Liver (tissue), 9 donors: ENCODE results near the gene COL19A1. TPM values are rescaled to one million over a fixed set of nuclear protein-coding genes. Genes with fewer than 3 reads are reported as not detected.

Experiments used
- DNase-seq: peaks from one replicate; pipeline ENCODE4 v3.0.0-alpha.2; 2017; ENCODE audit warnings: low spot score
- H3K27ac ChIP-seq, 2 donors: one replicate each; pipeline ENCODE4 v1.7.0; 2013; ENCODE audit warnings: inconsistent platforms in 2 of 2, low read length in 2 of 2, control low read depth in 1 of 2, low read depth in 1 of 2, mild to moderate bottlenecking in 1 of 2
- H3K27me3 ChIP-seq, 4 donors: one replicate each; pipeline versions ENCODE4 v1.6.1 to v1.7.0; 2013; ENCODE audit warnings: low read length in 3 of 4, inconsistent platforms in 1 of 4, mild to moderate bottlenecking in 1 of 4, moderate library complexity in 1 of 4; ENCODE audit not compliant: control insufficient read depth in 4 of 4, insufficient read depth in 4 of 4
- H3K36me3 ChIP-seq, 4 donors: one replicate each; pipeline versions ENCODE4 v1.6.1 to v1.7.0; 2013; ENCODE audit warnings: low read length in 3 of 4, mild to moderate bottlenecking in 3 of 4, low read depth in 1 of 4, moderate library complexity in 1 of 4; ENCODE audit not compliant: control insufficient read depth in 4 of 4, insufficient read depth in 3 of 4
- H3K4me1 ChIP-seq, 4 donors: one replicate each; pipeline versions ENCODE4 v1.6.1 to v1.7.0; 2013; ENCODE audit warnings: low read length in 3 of 4, mild to moderate bottlenecking in 3 of 4, moderate library complexity in 1 of 4; ENCODE audit not compliant: control insufficient read depth in 4 of 4, insufficient read depth in 4 of 4
- H3K4me3 ChIP-seq, 3 donors: one replicate each; pipeline versions ENCODE4 v1.6.1 to v1.7.0; 2013; ENCODE audit warnings: low read length in 3 of 3, control low read depth in 1 of 3, low read depth in 1 of 3, mild to moderate bottlenecking in 1 of 3
- H3K9ac ChIP-seq, 2 donors: one replicate each; pipeline ENCODE4 v1.7.0; 2013; ENCODE audit warnings: low read length in 2 of 2, mild to moderate bottlenecking in 2 of 2, moderate library complexity in 2 of 2, control low read depth in 1 of 2, low read depth in 1 of 2
- H3K9me3 ChIP-seq, 4 donors: one replicate each; pipeline versions ENCODE4 v1.6.1 to v1.7.0; 2013; ENCODE audit warnings: low read length in 3 of 4; ENCODE audit not compliant: control insufficient read depth in 4 of 4
- ATF3 ChIP-seq: IDR thresholded peaks from 2 replicates; pipeline ENCODE4 v1.6.1; 2016; ENCODE audit warnings: antibody characterized with exemption
- CTCF ChIP-seq: fragments of 150-350 bp; IDR thresholded peaks from 2 replicates; pipeline ENCODE4 v1.5.1; 2017; ENCODE audit warnings: improper control_type of control experiment, low read depth, low read length; ENCODE audit not compliant: missing input control
- EGR1 ChIP-seq, 2 donors: IDR thresholded peaks; 2 replicates each; pipeline ENCODE4 v1.6.1; 2016 to 2018; ENCODE audit warnings: antibody characterized with exemption in 2 of 2, low read depth in 2 of 2
- FOXA1 ChIP-seq: IDR thresholded peaks from 2 replicates; pipeline ENCODE4 v1.6.1; 2016; ENCODE audit warnings: antibody characterized with exemption
- FOXA2 ChIP-seq: IDR thresholded peaks from 2 replicates; pipeline ENCODE4 v1.6.1; 2016; ENCODE audit warnings: antibody characterized with exemption
- GABPA ChIP-seq, 2 donors: IDR thresholded peaks in 1 of 2; conservative IDR thresholded peaks in 1 of 2; 2 replicates each; pipeline ENCODE4 v1.6.1; 2016; ENCODE audit warnings: antibody characterized with exemption in 2 of 2, mild to moderate bottlenecking in 1 of 2, moderate library complexity in 1 of 2
- HNF4A ChIP-seq, 2 donors: conservative IDR thresholded peaks; 2 replicates each; pipeline ENCODE4 v1.6.1; 2016; ENCODE audit warnings: antibody characterized with exemption in 2 of 2, mild to moderate bottlenecking in 2 of 2
- HNF4G ChIP-seq: IDR thresholded peaks from 2 replicates; pipeline ENCODE4 v1.6.1; 2016; ENCODE audit warnings: antibody characterized with exemption
- JUND ChIP-seq, 2 donors: IDR thresholded peaks; 2 replicates each; pipeline ENCODE4 v1.6.1; 2016; ENCODE audit warnings: antibody characterized with exemption in 2 of 2
- MAX ChIP-seq: IDR thresholded peaks from 2 replicates; pipeline ENCODE4 v1.6.1; 2016; ENCODE audit warnings: antibody characterized with exemption
- NR2F2 ChIP-seq: IDR thresholded peaks from 2 replicates; pipeline ENCODE4 v1.6.1; 2016; ENCODE audit warnings: antibody characterized with exemption
- RAD21 ChIP-seq, 2 donors: IDR thresholded peaks; 2 replicates each; pipeline ENCODE4 v1.6.1; 2016; ENCODE audit warnings: antibody characterized with exemption in 2 of 2, mild to moderate bottlenecking in 2 of 2
- REST ChIP-seq: IDR thresholded peaks from 2 replicates; pipeline ENCODE4 v1.6.1; 2016; ENCODE audit warnings: antibody characterized with exemption, mild to moderate bottlenecking
- RXRA ChIP-seq, 2 donors: IDR thresholded peaks; 2 replicates each; pipeline ENCODE4 v1.6.1; 2017 to 2018; ENCODE audit warnings: antibody characterized with exemption in 2 of 2, mild to moderate bottlenecking in 1 of 2
- SP1 ChIP-seq: IDR thresholded peaks from 2 replicates; pipeline ENCODE4 v1.6.1; 2018; ENCODE audit warnings: antibody characterized with exemption, mild to moderate bottlenecking
- TAF1 ChIP-seq: conservative IDR thresholded peaks from 2 replicates; pipeline ENCODE4 v1.6.1; 2016; ENCODE audit warnings: antibody characterized with exemption, mild to moderate bottlenecking
- YY1 ChIP-seq: IDR thresholded peaks from 2 replicates; pipeline ENCODE4 v1.6.1; 2016; ENCODE audit warnings: antibody characterized with exemption, mild to moderate bottlenecking
- ZBTB33 ChIP-seq: IDR thresholded peaks from 2 replicates; pipeline ENCODE4 v1.6.1; 2016; ENCODE audit warnings: antibody characterized with exemption
- WGBS: extraction: QIAGEN DNeasy Blood & Tissue Kit; methylation state at CpG from one replicate; pipeline ENCODE4 v1.1.7; 2013; 5-methylcytosine and 5-hydroxymethylcytosine counted together
- polyA plus RNA-seq, 2 donors: library from polyadenylated mRNA; stranded (reverse) in 1 of 2; unstranded in 1 of 2; fragments of 200-250 nt in 1 of 2; fragments of >200 nt in 1 of 2; fragmentation: Nextera tagmentation in 1 of 2; extraction: Ambion mirVana in 1 of 2; gene quantifications; one replicate each; pipeline versions ENCODE4 v1.2.1 to v1.2.3, GENCODE V29; 2013 to 2015
- total RNA-seq, 2 donors: library from RNA; depleted of rRNA; stranded (reverse); fragments of >200 nt; gene quantifications; one replicate each; pipeline ENCODE4 v1.2.3, GENCODE V29; 2014
- donor health status: healthy.
- donor health status: healthy.
- donor health status: healthy.
- donor health status: healthy.
- donor health status: healthy.

The COL19A1 gene
- total and polyA plus RNA-seq, 4 donors = 0.25 to 0.51 TPM; not detected in 2

- Histone ChIP-seq H3K9me3 (peaks cover 0 to 3% (median under 1%) of the 10 kb centered on the region in 4 donors), H3K36me3 (no peaks in the 10 kb centered on the region), H3K27ac (no peak overlapping the region), H3K4me3 (no peak overlapping the region), H3K4me1 (no peaks in the 10 kb centered on the region), H3K27me3 (no peaks in the 10 kb centered on the region), H3K9ac (no peak overlapping the region)
- TF ChIP-seq MAX (no peak), CTCF (no peak), ZBTB33 (no peak), HNF4G (no peak), TAF1 (no peak), RAD21 (IDR thresholded peaks at IDR 0.05) (no peak), FOXA2 (no peak), YY1 (no peak), SP1 (no peak), EGR1 (IDR thresholded peaks at IDR 0.05; ENCODE audit: low read depth in 2 of 2) (no peak), RXRA (IDR thresholded peaks at IDR 0.05) (no peak), FOXA1 (no peak), GABPA (IDR thresholded peaks at IDR 0.05 in 1 of 2, conservative IDR thresholded peaks at IDR 0.05 in 1 of 2) (no peak), ATF3 (no peak), JUND (IDR thresholded peaks at IDR 0.05) (no peak), NR2F2 (no peak), REST (no peak), HNF4A (conservative IDR thresholded peaks at IDR 0.05) (no peak)
- no peak for DNase-seq
- 68% methylated on average over 2 of the region's 2 CpGs for WGBS
Measured at GRCh38 chr6:70175770-70176169, 309.4 kb downstream of the COL19A1 start.
